IPS-11a (cell line): Measurements from ENCODE around the gene LDHA.

Experiments used
- H3K4me3 ChIP-seq: one replicate; pipeline ENCODE4 v1.5.1; 2013; ENCODE audit warnings: low read depth, low read length, control low read depth

LDHA gene

DNA sequence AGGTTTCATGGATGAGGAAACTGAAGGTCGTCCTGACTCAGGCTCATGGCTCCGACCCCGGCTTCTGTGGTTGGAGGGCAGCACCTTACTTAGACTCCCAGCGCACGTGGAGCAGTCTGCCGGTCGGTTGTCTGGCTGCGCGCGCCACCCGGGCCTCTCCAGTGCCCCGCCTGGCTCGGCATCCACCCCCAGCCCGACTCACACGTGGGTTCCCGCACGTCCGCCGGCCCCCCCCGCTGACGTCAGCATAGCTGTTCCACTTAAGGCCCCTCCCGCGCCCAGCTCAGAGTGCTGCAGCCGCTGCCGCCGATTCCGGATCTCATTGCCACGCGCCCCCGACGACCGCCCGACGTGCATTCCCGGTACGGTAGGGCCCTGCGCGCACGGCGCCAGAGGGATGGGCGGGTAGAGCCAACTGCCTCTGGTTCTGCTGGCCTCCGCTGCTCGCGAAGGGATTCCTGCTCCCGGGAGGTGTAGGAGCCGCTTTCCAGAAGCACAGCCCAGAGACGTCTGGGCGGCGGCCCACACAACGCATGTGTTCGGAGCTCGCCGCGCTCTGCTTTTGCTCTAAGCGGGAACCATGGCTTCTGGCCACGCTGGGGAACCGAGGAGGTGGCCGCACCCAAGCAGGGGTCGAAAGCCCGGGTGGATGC is at the start of gene LDHA:
LDHA (plus strand) TSS at position 289 of the 653 bp plus-strand sequence. CDS start 2,280 bp downstream, outside the sequence.
- peak within 1 kb of the TSS; percentile 67 for H3K4me3 ChIP-seq

DNA sequence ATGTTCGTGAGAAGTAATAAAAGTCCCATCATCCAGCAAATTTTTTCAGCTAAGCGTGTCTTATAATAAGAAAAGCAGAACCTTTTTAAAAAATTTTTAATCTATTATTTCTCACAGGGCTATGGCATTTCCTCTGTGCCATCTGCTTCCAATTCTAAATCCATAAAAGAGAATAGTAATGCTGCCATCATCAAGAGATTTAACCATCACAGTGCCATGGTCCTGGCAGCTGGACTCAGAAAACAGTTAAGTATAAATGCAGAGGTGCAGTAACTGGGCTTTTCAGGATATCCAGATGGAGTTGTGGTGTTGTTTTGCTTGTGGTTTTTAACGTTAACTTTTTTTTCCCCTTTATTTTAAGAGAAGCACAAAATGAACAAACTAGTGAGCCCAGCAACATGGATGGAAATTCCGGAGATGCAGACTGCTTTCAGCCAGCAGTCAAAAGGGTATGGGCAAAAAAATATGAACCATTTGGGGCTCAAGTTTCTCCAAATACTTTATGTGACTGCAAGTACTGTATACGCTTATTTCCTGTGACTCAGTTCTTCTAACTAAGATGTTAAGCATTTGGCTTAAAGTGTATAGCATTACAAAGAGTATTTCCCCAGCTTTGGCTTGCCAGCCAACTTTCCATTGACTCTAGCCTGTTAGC is 46.8 kb upstream of the LDHA start:
- no peak overlapping the region for H3K4me3 ChIP-seq

DNA sequence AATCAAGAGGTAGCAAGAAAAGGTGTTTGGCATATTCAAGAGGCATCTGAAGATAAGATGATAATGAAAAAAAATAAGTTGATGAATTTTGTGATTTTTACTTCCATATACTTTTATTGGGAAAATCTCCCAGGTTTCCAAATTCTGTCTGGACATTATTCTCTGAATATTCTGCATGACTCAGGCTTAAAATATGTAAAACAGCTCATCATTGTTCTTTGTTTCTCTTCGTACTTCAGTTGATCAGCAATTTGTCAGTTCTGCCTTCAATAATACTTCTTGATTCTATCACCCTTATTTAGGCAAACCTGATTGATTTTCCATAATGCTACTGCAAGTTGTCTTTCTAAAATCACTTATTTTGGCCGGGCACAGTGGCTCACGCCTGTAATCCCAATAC is 41.8 kb upstream of the LDHA start:
- no peak overlapping the region for H3K4me3 ChIP-seq

DNA sequence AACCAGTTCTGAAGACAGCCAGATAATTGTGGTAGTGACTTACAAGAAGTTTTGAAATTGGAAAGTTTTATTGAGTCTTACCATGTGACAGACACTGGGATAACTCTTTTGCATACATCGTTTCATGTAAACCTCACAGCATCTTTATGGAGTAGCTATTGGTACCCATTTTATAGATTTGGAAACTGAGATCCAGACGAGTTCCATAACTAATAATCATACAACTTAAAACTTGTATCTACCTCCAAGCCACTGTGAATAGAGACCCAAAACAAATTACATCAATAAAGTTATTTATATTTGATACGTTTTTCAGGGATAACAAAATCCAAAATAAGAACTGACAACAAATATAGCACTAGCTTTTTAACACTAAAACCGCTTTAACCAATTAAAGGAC is 35.7 kb upstream of the LDHA start:
- H3K4me3 ChIP-seq = no peak overlapping the region

DNA sequence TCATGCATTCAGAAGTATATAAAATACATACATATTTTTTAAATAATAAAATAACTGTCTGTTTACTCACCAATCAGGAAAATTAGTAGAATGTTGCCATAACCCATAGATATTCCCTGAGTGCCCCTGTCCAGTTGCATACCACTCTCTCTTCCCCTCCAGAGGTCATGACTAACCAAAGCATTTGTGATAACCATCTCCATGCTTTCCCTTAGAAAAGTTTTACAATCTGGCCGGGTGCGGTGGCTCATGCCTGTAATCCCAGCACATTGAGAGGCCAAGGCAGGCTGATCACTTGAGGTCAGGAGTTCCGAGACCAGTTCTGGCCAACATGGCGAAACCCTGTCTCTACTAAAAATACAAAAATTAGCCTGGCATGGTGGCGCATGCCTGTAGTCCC is 33.2 kb upstream of the LDHA start:
- H3K4me3 ChIP-seq = no peak overlapping the region

DNA sequence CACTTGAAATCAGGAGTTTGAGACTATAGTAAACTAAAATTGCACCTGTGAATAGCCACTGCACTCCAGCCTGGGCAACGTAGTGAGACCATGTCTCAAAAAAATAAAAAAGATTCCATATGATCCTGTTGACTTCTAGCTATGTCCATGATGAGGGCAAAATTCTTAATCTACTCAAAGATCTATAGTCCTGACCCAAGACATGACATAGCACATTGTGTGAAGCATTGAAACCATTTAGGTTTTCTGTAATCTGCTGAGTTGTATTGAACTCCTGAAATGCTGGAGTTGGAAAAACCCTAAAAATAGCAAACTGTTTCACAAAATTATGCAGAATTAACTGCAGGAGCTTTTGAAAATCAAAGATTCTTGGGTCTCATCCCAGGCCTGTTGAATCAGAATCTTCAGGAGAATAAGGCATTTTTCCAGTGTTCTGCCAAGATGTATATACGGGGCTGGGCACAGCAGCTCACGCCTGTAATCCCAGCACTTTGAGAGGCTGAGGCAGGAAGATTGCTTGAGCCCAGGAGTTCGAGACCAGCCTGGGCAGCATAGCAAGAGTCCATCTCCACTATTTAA is 29.8 kb upstream of the LDHA start:
- H3K4me3 ChIP-seq = no peak overlapping the region

DNA sequence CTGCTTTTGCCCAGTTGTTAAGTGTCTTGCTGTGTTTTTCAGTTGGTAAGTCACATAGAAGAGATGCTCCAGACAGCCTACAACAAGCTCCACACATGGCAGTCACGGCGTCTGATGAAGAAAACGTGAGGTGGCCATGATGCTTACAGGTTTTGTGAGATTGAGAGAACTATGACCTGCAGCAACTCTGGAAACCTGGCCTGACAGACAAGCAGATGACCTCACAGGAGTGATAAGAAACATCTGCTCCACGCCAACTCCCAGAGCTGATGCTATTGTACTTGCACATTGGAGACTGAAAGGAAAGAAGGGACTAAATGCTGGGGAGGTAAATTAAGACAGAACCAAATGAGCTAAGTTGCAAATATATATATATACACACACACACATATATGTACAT is 28.6 kb upstream of the LDHA start:
- H3K4me3 ChIP-seq = no peak overlapping the region

DNA sequence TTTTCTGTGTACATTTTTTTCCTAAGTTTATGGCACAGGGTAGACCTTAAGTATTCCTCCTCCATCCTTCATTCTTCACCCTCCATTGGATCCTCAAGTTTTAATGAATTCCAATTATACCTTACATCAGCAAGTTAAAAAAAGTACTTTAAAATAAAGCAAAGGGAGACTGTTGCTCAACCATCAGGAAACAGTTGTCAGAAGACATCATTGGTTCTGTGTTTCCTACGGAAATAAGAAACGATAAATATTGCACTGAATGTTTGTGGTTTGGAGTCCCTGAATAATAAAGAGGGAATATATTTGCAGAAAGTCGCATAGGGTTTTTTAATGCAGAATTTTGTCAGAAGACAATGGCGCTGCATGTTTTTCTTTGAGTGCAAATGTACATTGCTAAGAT is 28.1 kb upstream of the LDHA start:
- no peak overlapping the region for H3K4me3 ChIP-seq

DNA sequence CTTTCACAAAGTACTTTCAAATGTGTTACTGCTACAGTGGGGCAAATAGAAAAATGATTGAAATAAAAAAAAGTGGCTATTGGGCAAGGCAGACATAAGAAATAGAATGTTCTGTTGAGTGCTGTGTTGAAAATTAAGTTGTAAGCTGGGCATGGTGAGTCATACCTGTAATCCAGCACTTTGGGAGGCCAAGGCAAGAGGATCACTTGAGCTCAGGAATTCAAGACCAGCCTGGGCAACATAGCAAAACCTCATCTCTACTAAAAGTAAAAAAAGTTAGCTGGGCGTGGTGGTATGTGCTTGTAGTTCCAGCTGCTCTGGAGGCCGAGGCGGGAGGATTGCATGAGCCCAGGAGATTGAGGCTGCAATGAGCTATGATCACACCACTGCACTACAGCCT is 26.9 kb upstream of the LDHA start:
- H3K4me3 ChIP-seq = no peak overlapping the region

DNA sequence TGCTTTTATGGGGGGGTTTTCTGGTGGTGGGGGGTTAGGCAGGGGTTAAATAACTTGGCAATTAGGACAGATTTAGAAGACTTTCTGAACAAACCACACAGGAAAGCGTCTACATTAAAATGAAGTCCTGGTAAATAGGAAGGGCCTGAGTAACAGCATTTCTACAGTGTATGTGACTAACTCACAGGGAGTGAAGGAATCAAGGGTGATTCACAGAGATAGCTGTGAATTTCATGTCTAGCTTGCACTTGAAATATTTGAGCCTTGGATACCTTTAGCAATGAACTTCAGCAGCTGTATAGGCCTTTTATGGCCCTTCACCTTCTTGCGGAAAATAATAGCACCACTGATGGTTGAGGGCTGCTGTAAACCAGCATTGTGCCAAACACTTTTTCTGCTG is 26.1 kb upstream of the LDHA start:
- H3K4me3 ChIP-seq = no peak overlapping the region

DNA sequence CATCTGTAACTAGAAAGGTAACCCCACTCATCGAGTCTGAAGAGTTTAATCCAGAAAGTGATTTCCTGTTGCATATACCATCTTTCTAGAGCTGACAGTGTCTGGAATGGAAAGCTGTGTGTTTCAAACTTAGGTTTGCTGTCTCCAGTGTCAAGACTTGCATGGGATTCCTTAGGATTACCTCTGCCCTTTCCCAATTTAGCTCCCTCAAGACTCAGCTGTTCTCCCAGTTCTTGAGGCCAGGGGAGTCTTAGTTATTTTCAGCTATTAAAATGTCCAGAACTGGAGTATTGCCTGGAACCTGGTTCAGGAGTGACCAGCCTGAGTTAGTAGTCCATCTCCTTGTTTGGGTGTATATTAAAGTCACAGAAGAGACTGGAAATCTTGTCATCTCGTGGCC is 25.0 kb upstream of the LDHA start:
- no peak overlapping the region for H3K4me3 ChIP-seq

DNA sequence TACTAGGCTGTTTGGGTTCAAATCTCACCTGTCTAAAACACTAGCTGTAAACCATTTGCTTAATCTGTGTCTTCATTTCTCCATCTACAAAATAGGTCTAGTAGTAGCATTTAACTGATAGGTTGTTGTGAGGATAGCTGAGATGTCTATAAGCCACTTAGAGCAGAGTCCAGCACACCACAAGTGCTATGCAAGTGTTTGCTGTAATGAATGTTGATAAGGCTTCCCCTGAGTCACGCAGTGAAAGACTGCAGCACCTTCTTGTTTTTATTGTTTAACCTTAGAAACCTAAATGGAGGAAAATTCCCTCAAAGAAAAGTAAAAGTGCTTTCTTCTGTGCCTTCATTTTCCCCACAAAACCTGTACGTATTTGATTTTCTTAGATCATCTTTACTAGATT is 23.1 kb upstream of the LDHA start:
- H3K4me3 ChIP-seq = no peak overlapping the region

DNA sequence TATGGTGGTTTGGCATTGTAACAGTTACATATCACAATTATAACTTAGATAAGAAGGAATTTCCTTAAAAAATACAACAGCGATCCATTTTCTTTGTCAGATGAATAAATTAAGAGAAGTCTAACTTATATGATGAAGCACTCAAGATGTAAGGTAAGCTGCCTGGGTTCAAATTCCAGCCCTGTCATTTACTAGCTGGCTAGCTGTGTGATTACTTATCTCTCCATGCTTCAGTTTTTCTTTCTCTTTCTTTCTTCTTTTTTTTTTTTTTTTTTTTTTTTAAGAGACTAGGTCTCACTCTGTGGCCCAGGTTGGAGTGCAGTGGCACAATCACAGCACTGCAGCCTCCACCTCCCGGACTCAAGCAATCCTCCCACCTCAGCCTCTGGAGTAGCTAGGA is 22.2 kb upstream of the LDHA start:
- no peak overlapping the region for H3K4me3 ChIP-seq

DNA sequence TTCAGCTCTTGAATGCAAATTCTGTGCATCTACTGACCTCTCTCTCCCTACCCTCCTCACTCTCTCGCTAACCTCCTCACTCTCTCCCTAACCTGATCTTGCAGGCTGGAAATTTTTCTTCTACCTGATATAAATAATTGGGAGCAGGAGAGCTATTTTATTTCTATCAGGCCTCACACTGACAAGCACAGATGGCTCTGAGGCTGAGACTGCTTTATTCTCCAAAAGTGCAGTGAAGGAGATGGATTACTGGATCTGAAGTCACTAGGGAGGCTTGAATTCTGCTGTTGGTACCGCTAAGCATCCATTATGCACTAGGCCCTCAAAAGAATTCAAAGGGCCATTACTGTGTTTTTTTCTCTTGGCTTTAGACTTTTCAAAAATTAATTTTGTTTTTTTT is 19.4 kb upstream of the LDHA start:
- no peak overlapping the region for H3K4me3 ChIP-seq

DNA sequence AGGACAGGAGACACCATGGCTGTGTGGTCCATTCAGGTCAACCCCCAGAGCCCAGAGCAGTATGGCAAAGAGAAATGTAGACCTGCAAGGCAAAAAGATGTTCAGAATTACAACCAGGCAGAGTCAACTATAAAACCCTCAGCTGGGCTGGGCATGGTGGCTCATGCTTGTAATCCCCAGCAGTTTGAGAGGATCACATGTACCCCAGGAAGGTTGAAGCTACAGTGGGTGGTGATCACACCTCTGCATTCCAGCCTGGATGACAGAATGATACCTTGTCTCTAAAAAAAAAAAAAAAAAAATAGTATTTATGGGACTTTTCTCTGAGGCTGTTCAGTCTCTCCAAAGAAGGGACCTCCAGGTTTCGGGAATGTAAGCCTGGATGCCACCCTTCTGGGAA is 18.4 kb upstream of the LDHA start:
- H3K4me3 ChIP-seq = no peak overlapping the region

DNA sequence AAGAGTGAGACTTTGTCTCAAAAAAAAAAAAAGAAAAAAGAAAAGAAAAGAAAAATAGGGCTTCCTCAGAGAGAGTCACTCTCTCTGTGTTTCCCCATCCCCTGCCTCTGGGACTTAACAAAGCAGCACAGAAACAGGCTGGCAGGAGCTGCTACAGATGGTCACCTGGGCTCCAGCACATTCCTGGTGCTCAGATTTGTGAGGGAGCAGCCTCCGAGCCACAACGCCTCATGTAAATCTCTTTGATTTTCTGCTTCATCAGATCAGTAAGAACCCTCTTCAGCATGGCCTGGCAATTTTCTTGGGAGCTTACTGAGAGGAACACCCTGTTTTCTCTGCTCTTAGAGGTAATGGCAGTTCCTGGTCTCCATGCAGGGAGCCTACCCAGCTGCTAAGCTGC is 15.2 kb upstream of the LDHA start:
- no peak overlapping the region for H3K4me3 ChIP-seq

DNA sequence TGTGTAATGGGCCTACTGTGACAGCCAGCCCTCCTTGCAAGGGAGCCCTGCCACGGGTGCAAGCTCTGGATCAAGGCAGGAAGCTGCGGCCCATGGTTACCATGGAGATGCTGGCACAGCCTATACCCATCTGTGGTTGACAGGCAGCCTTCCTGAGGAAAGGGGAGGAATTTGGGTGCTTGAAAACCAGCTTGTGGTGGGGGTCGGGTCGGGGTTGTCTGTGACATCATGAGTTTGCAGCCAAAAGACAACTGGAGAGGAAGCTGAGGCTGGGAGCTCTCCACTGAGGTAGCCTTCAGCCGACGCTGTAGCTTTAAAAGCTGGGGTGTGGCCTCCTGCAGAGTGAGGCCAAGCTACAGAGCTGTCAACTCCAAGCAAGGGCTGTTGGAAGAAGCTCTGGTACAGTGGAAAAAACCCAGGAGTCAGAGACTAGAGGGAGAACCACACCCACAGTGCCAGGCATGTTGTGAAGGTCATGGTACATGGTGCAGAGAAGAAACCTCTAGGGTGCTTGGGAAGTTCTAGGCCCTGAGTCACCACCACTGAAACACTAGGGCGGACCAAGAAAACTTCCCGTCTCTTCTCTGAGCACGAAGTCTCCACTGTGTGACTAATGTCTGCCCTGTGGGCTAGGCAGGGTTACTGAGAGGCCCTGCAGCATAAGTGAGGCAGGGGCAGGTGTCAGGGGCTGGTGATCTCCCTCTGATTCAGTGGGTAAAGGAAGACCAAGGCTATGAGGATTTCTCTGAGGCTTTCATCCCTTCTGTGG is 10.8 kb upstream of the LDHA start:
- no peak overlapping the region for H3K4me3 ChIP-seq

DNA sequence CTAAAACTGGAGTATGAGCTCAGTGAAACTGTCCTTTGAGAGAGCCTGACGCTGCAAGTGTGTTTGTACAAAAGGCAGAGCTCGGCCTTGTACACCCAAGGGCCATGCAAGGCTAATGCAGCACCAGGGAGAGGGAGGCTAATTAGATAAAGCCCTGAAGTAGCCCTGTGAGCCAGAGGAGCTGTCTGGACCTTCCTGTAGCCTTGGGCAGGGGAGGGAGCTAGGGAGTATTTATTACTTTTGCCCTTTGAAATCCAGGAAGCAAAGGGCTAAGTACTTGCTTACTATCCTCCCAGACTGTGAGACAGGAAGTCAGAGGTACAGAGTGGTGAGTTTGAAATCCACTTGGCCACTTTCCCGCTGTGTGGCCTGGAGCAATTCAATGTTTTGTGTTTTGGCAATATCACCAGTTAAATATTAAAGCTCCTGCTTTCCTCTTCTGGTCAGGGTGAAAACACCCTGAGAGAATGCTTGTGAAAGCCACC is 10.2 kb upstream of the LDHA start:
- no peak overlapping the region for H3K4me3 ChIP-seq

DNA sequence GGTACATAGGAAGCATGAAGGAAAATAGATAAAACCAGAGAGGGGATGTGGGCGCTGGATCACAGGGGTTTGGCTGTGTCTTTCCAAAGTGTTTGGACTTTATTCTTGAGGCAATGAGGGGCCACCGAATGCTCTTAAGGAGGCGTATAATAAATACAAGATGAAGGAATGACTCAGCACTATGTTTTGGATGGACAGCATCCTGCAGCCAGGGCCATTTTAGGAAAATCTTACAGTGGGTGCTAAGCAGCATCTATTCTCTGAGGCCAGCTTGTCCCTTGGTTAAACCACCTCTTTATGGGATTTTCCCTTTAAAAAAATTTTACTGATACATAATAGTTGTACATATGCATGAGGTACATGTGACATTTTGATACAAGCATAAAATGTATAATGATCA is 4.3 kb upstream of the LDHA start:
- H3K4me3 ChIP-seq = no peak overlapping the region

DNA sequence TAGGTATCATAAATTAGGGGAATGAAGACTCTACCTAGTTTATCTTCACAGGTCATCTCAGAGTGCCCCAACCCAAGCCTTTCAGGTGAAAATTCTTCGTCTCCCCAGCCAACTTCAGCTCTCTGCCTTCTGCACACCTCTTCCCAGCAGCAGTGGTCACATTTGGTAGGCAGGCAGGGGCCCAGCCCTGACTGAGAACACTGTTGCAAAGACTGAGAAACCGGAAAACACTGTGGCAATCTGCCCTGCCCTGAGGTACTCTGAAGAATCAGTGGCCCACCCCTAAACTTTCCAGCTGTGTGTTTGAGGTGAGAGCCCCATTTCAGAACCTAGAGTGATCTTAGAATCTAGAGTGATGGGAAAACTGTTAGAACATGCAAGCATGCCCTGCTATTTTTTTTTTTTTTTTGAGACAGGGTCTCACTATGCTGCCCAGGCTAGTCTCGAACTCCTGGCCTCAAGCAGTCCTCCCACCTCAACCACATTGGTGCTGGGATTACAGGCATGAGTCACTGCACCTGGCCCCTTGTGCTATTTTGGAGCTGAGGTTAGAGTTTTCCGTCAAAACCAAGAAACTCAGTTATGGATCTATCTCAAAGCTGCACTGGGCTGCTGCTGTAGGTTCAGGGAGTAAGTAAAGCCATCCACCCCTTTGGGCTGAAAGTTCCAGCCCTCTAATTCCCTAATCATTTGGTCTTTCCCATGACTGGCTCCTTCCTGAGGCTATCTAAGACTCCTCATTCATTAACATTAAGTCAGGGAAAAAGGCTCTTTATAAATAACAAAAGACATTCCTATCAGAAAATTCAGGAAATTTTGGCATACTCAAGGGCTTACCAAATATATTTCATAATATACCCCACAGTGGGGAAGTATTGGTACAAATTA is 1.7 kb upstream of the LDHA start:
- no peak overlapping the region for H3K4me3 ChIP-seq
